A549 (cell line): Measurements from ENCODE around the gene SEZ6L2. TPM values are rescaled to one million over a fixed set of nuclear protein-coding genes. Genes with fewer than 3 reads are reported as not detected.
A peak's percentile ranks its signal among the peaks of the same experiment; 100 is the strongest.

ENCODE experiments used
- ATAC-seq, 2 experiments: fragments of 200-7000 bp in 1 of 2; fragments of >200 bp in 1 of 2; cut with Nextera tagmentation in 1 of 2; cut with Tn5 transposase in 1 of 2; 3 replicates each; pipeline versions ENCODE4 v1.8.0 to v1.9.1; 2018 to 2020; ENCODE audit warnings: mild to moderate bottlenecking in 1 of 2, moderate library complexity in 1 of 2
- CTCF ChIA-PET: fragments of 300-600 bp; sonication (Branson Sonifier 250); formaldehyde crosslinking; extraction: SDS; loops from one replicate; lab custom pipeline; 2021; ENCODE audit warnings: antibody characterized with exemption, inconsistent platforms; lab: Yijun Ruan, JAX
- POLR2A ChIA-PET: fragments of 350-600 bp; formaldehyde crosslinking; extraction: SDS; loops from one replicate; lab custom pipeline; 2021; ENCODE audit warnings: antibody characterized with exemption, inconsistent platforms; lab: Yijun Ruan, JAX
- DNase-seq, 2 experiments: peaks; one replicate each; pipeline versions ENCODE4 v3.0.0 to v3.0.0-alpha.2; 2011 to 2016; ENCODE audit warnings: low read depth in 1 of 2, low spot score in 1 of 2
- FAIRE-seq: peaks from 2 replicates; lab custom pipeline; 2011; peaks lifted over from hg19 to GRCh38; lab: Jason Lieb, UNC
- H3K27ac ChIP-seq, 2 experiments: fragments of >200 bp; sonication (Bioruptor Twin); formaldehyde crosslinking; 3 replicates each; pipeline ENCODE4 v1.5.1; 2016 to 2017
- H3K4me1 ChIP-seq: fragments of >200 bp; sonication (Bioruptor Twin); formaldehyde crosslinking; 3 replicates; pipeline ENCODE4 v1.6.1; 2016
- H3K4me2 ChIP-seq: fragments of >200 bp; sonication (Bioruptor Twin); formaldehyde crosslinking; 3 replicates; pipeline ENCODE4 v1.6.1; 2016
- H3K4me3 ChIP-seq: fragments of >200 bp; sonication (Bioruptor Twin); formaldehyde crosslinking; 3 replicates; pipeline ENCODE4 v1.5.1; 2016
- H3K9me3 ChIP-seq: fragments of >200 bp; sonication (Bioruptor Twin); formaldehyde crosslinking; 3 replicates; pipeline ENCODE4 v1.6.1; 2016
- ATOH8 ChIP-seq: fragments of 250-450 bp; sonication (Bioruptor Pico); IDR thresholded peaks from 2 replicates; pipeline ENCODE4 v1.5.0; 2020; ENCODE audit warnings: low read depth, mild to moderate bottlenecking, moderate library complexity
- CHD4 ChIP-seq: fragments of 200-600 bp; sonication (generic); IDR thresholded peaks from 2 replicates; pipeline ENCODE4 v1.6.1; 2016; ENCODE audit warnings: antibody characterized with exemption, mild to moderate bottlenecking, borderline replicate concordance
- EHF ChIP-seq: fragments of 250-450 bp; sonication (Bioruptor Pico); IDR thresholded peaks from 2 replicates; pipeline ENCODE4 v1.5.0; 2020; ENCODE audit warnings: mild to moderate bottlenecking
- EHMT2 ChIP-seq: fragments of 200-600 bp; sonication (generic); IDR thresholded peaks from 2 replicates; pipeline ENCODE4 v1.6.1; 2016; ENCODE audit warnings: antibody characterized with exemption, low read depth, mild to moderate bottlenecking, moderate library complexity
- EP300 ChIP-seq, 2 experiments: fragments of >200 bp; sonication (Bioruptor Twin); formaldehyde crosslinking; IDR thresholded peaks; 2 replicates in 1 of 2; 3 replicates in 1 of 2; pipeline ENCODE4 v1.6.1; 2016 to 2017
- FOSB ChIP-seq: fragments of 250-450 bp; sonication (Bioruptor Pico); IDR thresholded peaks from 2 replicates; pipeline ENCODE4 v1.5.0; 2020; ENCODE audit warnings: mild to moderate bottlenecking, moderate library complexity
- GATA3 ChIP-seq: IDR thresholded peaks from 2 replicates; pipeline ENCODE4 v1.6.1; 2012; ENCODE audit warnings: borderline replicate concordance
- HDAC2 ChIP-seq: fragments of 200-600 bp; sonication (generic); IDR thresholded peaks from 2 replicates; pipeline ENCODE4 v1.6.1; 2016
- HOXA7 ChIP-seq: fragments of 250-450 bp; sonication (Bioruptor Pico); IDR thresholded peaks from 2 replicates; pipeline ENCODE4 v1.5.0; 2020; ENCODE audit warnings: mild to moderate bottlenecking, moderate library complexity
- JUN ChIP-seq, 2 experiments: fragments of >200 bp; sonication (Bioruptor Twin); formaldehyde crosslinking; IDR thresholded peaks; 2 replicates in 1 of 2; 3 replicates in 1 of 2; pipeline ENCODE4 v1.6.1; 2016 to 2017
- KDM1A ChIP-seq: fragments of 200-600 bp; sonication (generic); IDR thresholded peaks from 2 replicates; pipeline ENCODE4 v1.6.1; 2016; ENCODE audit warnings: low read depth, mild to moderate bottlenecking
- KDM5A ChIP-seq: fragments of 200-600 bp; sonication (generic); IDR thresholded peaks from 2 replicates; pipeline ENCODE4 v1.6.1; 2016; ENCODE audit warnings: antibody characterized with exemption, mild to moderate bottlenecking
- MAFK ChIP-seq: fragments of 450-650 bp; IDR thresholded peaks from 2 replicates; pipeline ENCODE4 v1.6.1; 2014; ENCODE audit not compliant: partially characterized antibody
- MAZ ChIP-seq: fragments of 150-350 bp; IDR thresholded peaks from 2 replicates; pipeline ENCODE4 v1.6.1; 2014; ENCODE audit warnings: antibody characterized with exemption, low read depth, low read length, borderline replicate concordance
- NFE2L2 ChIP-seq: fragments of 150-350 bp; conservative IDR thresholded peaks from 2 replicates; pipeline ENCODE4 v1.6.1; 2014; ENCODE audit warnings: low read length
- PBX3 ChIP-seq: IDR thresholded peaks from 2 replicates; pipeline ENCODE4 v1.6.1; 2012
- POLR2AphosphoS2 ChIP-seq: conservative IDR thresholded peaks from 2 replicates; pipeline ENCODE4 v1.6.1; 2012; ENCODE audit warnings: low read length, improper control_type of control experiment, inconsistent platforms
- RNF2 ChIP-seq: fragments of 200-600 bp; sonication (generic); IDR thresholded peaks from 2 replicates; pipeline ENCODE4 v1.6.1; 2016; ENCODE audit warnings: low read depth, mild to moderate bottlenecking, antibody characterized with exemption, moderate library complexity, borderline replicate concordance
- TP53 ChIP-seq: fragments of 250-450 bp; sonication (Bioruptor Pico); IDR thresholded peaks from 2 replicates; pipeline ENCODE4 v1.5.0; 2021; ENCODE audit warnings: mild to moderate bottlenecking, moderate library complexity
- ZC3H11A ChIP-seq: fragments of 450-650 bp; IDR thresholded peaks from 2 replicates; pipeline ENCODE4 v1.6.1; 2014; ENCODE audit warnings: antibody characterized with exemption, mild to moderate bottlenecking
- ZNF302 ChIP-seq: fragments of 250-450 bp; sonication (Bioruptor Pico); IDR thresholded peaks from 2 replicates; pipeline ENCODE4 v1.9.0; 2021; ENCODE audit warnings: inconsistent platforms, mild to moderate bottlenecking, moderate library complexity
- WGBS: methylation state at CpG from one replicate; pipeline ENCODE4 v1.1.6; 2017; ENCODE audit errors: missing lambda C conversion rate; 5-methylcytosine and 5-hydroxymethylcytosine counted together
- polyA plus RNA-seq, 4 experiments: library from polyadenylated mRNA; depleted of rRNA in 3 of 4; stranded (reverse); fragments of >200 nt; fragmentation: RNase III in 1 of 4; extraction: RNeasy Plus Mini Kit Qiagen cat#74134 plus additional on column Dnase treatment in 1 of 4; gene quantifications; 2 replicates in 3 of 4; 3 replicates in 1 of 4; pipeline ENCODE4 v1.2.3, GENCODE V29; 2011 to 2017
- TF ChIP-seq, protein P1 (sequence below): IDR thresholded peaks from 2 replicates; pipeline ENCODE4 v1.6.1; 2012
- TF ChIP-seq, protein P2 (sequence below): fragments of >200 bp; sonication (Bioruptor Twin); formaldehyde crosslinking; IDR thresholded peaks from 3 replicates; pipeline ENCODE4 v1.6.1; 2016
- TF ChIP-seq, protein P3 (sequence below): fragments of 200-600 bp; sonication (generic); IDR thresholded peaks from 2 replicates; pipeline ENCODE4 v1.6.1; 2016; ENCODE audit warnings: antibody characterized with exemption, mild to moderate bottlenecking, moderate library complexity

SEZ6L2 gene
- polyA plus RNA-seq, 2 of the 4 experiments (the other 2 are of a cell fraction), result 4.3 to 11.4 TPM

DNA sequence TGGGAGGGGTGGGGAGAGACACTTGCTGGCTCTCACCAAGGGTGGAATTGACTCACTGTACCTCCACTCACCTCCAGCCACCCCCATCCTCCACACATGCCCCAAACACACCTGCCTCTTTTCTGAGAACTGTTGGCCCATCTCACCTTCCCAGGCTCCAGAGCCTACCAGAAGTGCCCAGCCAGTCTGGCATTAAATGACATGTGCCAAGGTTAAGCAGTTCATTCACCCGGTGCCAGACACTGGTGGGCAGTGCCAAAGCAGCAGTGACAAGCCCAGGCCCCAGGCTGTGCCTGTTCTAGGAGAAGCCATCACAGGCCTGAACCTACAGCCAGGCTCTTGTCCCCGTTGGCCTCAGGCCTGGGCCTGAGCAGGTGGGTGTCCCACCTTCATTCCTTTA is 67.9 kb downstream of the SEZ6L2 start:
- DNase-seq (no peak), ATAC-seq (no peak), FAIRE-seq (no peak)
- Histone ChIP-seq H3K4me3 (no peak overlapping the region), H3K4me1 (peaks cover 54% of the 10 kb centered on the region), H3K27ac (no peak overlapping the region), H3K9me3 (no peaks in the 10 kb centered on the region), H3K4me2 (no peak overlapping the region)
- CTCF ChIA-PET, result interaction anchor here (0.9 kb wide), 1 partner anchor 17 kb away, joined by 4 read pairs; no protein-coding TSS in a partner anchor
- 93% methylated on average over 1 of the region's 2 CpGs for WGBS
- POLR2A ChIA-PET, result no interaction called here
- TF ChIP-seq KDM1A (no peak), HOXA7 (CRISPR knock-in tag) (no peak), CHD4 (no peak), TP53 (no peak), GATA3 (no peak), HDAC2 (no peak), JUN (IDR thresholded peaks at IDR 0.05) (no peak), EP300 (IDR thresholded peaks at IDR 0.05) (no peak), ZNF302 (CRISPR knock-in tag) (no peak), POLR2AphosphoS2 (no peak)
- TF ChIP-seq, protein P1, sequence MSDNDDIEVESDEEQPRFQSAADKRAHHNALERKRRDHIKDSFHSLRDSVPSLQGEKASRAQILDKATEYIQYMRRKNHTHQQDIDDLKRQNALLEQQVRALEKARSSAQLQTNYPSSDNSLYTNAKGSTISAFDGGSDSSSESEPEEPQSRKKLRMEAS, result no peak

GRCh38 chr16:29830774-29831173 is 68.6 kb downstream of the SEZ6L2 start:
- DNase-seq, result no peak
- H3K4me1 ChIP-seq, result peaks cover 59% of the 10 kb centered on the region
- 95% methylated on average over 11 of the region's 11 CpGs for WGBS
- H3K4me2 ChIP-seq, result no peak overlapping the region
- peak overlapping the region in 1 of 2 experiments; percentile 92; a peak in 1 of 6 replicates for H3K27ac ChIP-seq
- no peaks in the 10 kb centered on the region for H3K9me3 ChIP-seq
- no peak overlapping the region for H3K4me3 ChIP-seq
- FAIRE-seq, result no peak
- CTCF ChIA-PET, result interaction anchor here (0.9 kb wide), 1 partner anchor 18 kb away, joined by 4 read pairs; no protein-coding TSS in a partner anchor
- no peak for TF ChIP-seq HDAC2
- TF ChIP-seq PBX3, result no peak
- TF ChIP-seq, protein P2, sequence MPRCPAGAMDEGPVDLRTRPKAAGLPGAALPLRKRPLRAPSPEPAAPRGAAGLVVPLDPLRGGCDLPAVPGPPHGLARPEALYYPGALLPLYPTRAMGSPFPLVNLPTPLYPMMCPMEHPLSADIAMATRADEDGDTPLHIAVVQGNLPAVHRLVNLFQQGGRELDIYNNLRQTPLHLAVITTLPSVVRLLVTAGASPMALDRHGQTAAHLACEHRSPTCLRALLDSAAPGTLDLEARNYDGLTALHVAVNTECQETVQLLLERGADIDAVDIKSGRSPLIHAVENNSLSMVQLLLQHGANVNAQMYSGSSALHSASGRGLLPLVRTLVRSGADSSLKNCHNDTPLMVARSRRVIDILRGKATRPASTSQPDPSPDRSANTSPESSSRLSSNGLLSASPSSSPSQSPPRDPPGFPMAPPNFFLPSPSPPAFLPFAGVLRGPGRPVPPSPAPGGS, result no peak
- TF ChIP-seq NFE2L2, result no peak
- no peak for TF ChIP-seq ZC3H11A
- no peak for TF ChIP-seq MAFK
- no peak for TF ChIP-seq ATOH8 (CRISPR knock-in tag)
- no peak for TF ChIP-seq KDM5A
- TF ChIP-seq GATA3, result no peak
- TF ChIP-seq EHF, result no peak
- TF ChIP-seq HOXA7 (CRISPR knock-in tag), result no peak
- no peak for TF ChIP-seq CHD4
- TF ChIP-seq, protein P3, sequence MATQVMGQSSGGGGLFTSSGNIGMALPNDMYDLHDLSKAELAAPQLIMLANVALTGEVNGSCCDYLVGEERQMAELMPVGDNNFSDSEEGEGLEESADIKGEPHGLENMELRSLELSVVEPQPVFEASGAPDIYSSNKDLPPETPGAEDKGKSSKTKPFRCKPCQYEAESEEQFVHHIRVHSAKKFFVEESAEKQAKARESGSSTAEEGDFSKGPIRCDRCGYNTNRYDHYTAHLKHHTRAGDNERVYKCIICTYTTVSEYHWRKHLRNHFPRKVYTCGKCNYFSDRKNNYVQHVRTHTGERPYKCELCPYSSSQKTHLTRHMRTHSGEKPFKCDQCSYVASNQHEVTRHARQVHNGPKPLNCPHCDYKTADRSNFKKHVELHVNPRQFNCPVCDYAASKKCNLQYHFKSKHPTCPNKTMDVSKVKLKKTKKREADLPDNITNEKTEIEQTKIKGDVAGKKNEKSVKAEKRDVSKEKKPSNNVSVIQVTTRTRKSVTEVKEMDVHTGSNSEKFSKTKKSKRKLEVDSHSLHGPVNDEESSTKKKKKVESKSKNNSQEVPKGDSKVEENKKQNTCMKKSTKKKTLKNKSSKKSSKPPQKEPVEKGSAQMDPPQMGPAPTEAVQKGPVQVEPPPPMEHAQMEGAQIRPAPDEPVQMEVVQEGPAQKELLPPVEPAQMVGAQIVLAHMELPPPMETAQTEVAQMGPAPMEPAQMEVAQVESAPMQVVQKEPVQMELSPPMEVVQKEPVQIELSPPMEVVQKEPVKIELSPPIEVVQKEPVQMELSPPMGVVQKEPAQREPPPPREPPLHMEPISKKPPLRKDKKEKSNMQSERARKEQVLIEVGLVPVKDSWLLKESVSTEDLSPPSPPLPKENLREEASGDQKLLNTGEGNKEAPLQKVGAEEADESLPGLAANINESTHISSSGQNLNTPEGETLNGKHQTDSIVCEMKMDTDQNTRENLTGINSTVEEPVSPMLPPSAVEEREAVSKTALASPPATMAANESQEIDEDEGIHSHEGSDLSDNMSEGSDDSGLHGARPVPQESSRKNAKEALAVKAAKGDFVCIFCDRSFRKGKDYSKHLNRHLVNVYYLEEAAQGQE, result no peak
- no peak for TF ChIP-seq MAZ
- TF ChIP-seq FOSB (CRISPR knock-in tag), result no peak
- TF ChIP-seq KDM1A, result no peak
- no peak for TF ChIP-seq RNF2
- TF ChIP-seq EHMT2, result no peak
- ATAC-seq, result no peak
- POLR2A ChIA-PET, result no interaction called here
